GM18907 (cell line): Measurements from ENCODE around the gene TBX10.
A peak's percentile ranks its signal among the peaks of the same experiment; 100 is the strongest.
"Not testable (repeated sequence)": the region's sequence is repeated elsewhere in the genome, so short reads cannot be mapped to it uniquely, and the experiment has no call there.

ENCODE experiments used
- ATAC-seq: cut with Tn5 transposase; IDR thresholded peaks from one replicate; pipeline ENCODE4 v1.9.1; 2021; ENCODE audit warnings: mild to moderate bottlenecking, moderate library complexity; ENCODE audit not compliant: unreplicated experiment

Gene TBX10

DNA sequence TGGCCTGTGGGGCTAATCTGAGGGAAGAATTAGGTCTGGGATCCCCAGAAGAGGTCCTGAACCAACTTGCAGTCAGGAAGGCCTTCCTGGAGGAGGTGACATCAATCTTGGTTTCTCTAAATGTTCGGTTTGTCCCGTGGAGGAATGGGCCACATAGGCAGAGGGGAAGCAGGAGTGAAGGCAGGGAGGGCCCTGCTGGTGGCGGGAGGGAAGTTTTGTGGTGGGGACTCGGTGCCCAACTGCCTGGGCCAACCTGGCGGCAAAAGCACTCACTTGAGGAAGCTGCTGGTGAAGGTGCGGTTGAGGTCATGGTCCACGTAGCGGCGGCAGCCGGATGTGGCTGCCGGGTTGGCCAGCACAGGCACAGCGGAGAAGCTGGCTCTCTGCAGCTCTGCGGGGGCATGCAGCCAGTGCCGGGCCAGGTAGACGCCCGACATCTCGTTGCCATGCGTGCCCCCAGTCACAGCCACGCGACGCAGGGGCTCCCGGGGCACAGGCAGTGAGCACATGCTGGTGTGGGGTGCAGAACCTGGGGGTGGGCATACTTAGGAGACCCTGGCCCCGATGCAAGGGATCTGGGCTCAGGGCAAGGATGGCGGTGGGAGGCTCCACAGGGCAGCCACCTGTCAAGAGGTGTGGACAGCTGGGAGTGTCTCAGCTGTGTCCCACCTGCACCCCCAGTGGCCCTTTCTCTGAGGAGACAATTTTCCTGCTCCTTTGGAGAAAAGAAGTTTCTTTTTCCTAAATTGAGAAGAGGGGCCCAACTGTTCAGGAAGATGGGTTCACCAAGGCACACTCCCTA is 7.2 kb upstream of the TBX10 start:
- ATAC-seq = peak; percentile 44

- ATAC-seq = no peak
These were observed 6.2 kb upstream of the TBX10 start for GRCh38 chr11:67645521-67646461.

- ATAC-seq = no peak
These were observed 5.2 kb upstream of the TBX10 start for GRCh38 chr11:67644472-67645418.

GRCh38 chr11:67644042-67644441 is 4.5 kb upstream of the TBX10 start:
- no peak for ATAC-seq

DNA sequence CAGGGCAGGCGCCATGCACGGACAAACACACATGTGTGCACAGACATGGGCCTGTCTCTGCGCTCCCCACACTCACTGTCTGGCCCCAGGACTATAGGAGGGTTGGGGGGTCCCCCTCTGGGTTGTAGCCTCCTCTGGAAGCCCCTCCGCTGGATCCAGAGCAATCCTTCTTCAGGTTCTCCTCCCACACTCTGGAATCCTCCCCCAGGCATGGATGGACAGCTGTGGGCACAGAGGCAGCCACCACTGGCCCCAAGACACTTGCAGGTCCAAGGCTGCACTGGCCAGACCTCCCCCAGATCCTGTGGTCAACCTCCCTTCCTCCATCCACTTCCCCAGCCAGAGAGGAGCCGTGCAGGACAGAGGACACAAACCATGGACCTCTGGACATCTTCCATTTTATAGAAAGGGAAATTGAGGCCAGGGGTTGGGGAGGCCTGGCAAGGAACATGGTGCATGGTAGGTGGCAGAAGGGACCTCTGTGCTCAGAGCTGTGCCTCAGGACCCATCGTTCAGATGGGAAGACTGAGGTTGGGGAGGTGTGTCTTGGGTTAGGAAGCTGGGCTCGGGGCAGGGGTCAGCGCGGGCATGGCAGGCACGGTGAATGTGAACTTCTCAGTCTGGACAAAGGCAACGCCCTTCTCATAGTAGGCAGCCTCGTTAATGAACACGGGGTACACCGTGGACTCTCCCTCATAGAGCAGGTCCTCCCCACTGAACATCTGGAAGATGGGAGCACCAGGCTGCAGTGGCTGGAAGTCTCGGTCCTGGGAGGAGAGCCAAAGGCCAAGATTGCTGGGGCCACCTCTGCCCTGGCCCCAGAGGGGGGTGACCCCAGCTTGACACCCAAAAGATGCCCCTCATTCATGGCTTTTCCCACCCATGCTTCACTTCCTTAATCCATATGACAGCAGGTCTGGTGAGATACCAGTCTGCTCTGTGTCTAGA is 2.9 kb upstream of the TBX10 start:
- ATAC-seq = no peak

- no peak for ATAC-seq
These were observed 2.0 kb upstream of the TBX10 start for GRCh38 chr11:67641338-67642172.

- ATAC-seq = no peak
These were observed 1.3 kb upstream of the TBX10 start for GRCh38 chr11:67640758-67641337.

- ATAC-seq = no peak
These were observed 626 bp upstream of the TBX10 start for GRCh38 chr11:67640021-67640757.

GRCh38 chr11:67638535-67639437 is 777 bp downstream of the TBX10 start:
- no peak for ATAC-seq

- not testable (repeated sequence) for ATAC-seq
These were observed 2.1 kb downstream of the TBX10 start for GRCh38 chr11:67637441-67637840.

GRCh38 chr11:67636962-67637361 is 2.6 kb downstream of the TBX10 start:
- ATAC-seq = no peak

GRCh38 chr11:67635231-67635521 is 4.4 kb downstream of the TBX10 start:
- ATAC-seq = no peak

DNA sequence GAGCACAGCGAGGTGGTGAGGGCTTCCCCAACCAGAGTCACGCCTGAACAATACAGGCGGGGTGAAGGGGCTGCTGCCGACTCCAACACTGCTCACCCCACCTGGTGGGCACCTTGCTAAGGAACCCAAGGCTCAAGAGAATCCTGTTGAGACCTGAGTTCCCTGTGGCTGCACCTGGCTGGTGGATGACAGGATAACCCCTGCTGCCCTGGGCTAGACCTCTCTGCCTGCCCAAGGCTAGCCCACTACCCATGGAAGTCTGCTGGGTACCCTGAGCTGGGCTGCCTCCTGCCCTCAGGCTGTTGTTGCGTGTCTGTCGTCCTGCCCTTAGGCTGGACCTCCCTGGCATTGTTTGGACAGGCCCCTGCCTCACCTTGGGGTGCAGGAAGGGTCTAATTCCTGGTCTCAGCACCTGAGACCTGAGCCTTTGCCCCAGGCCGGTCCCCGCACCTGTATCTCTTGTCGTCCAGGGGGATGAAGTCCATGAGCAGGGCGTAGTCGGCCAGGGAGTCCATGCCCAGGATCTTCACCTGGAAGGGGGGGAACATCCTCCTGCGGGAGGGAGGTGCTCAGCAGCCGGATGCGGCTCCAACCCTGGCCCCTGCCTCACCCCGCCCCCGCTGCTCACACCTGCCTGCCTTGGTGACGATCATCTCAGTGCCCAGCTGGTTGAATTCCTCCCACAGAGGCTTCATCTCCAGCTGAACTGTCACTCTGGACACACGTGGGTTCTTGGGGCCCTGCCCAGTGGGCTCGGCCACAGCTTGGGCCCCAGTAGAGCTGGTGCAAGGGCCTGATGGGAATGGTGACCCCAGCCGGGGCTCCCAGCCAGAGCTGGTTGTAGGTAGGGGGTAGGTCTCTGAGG is 5.0 kb downstream of the TBX10 start:
- no peak for ATAC-seq

DNA sequence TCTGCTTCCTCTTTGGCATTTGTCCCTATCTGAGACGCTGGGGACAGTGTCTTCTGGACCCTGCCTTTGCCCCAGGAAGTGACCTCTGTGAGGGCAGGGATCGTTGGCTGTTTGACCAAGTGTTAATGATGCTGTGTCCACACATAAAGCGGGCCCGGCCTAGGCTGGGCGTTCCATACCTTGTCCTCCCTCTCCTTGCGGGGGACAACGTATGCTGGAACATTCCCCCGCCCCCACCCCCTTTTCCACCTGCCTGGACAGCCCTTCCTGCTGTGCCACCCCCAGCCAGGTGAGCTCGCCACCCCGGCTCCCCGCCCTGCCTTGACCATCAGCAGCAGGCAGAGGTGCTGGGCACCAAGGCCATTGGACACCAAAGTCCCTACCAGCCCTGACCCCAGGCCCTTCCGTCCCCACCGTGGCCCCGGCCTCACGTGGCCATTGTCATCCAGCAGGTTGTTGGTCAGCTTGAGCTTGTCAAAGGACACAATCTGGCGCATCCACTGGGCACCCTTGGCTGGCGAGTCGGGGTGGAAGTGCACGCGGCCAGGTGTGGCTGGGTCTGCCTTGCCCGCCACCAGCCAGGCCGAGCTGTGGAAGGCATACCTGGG is 5.7 kb downstream of the TBX10 start:
- no peak for ATAC-seq

DNA sequence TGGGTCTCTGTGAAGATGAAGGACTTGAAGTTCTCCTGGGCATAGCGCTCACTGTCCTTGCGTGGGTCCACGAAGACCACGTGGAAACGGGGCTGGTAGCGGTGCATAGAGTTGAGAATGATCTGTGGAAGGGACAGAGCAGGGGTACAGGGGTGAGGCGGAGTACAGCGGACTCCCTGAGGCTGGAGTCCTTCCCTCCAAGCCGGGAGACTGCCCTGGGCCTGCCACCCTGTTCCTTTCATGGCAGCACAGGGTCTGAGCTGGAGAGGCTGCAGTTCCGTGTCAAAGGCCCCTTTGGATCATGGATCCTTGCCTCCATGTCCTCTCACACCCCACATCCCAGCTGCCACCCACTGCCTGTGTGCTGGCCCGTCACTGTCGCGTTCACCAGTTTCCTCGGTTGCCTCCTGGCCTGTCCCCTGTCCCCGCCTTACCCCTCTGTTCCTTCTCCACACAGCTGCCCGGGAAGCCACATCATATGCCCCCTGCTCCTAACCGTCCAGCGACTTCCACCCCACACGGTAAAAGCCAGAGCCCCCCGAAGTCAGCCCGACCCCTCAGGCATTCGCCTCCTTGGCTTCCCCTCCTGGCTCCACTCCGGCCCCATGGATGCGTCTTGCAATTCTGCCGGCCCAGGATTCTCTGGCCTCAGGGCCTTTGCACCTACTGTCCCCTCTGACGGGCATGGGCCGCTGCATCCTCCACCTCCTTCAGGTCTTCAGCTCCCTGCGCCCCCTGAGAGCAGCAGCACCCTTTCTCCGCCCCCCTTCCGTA is 6.4 kb downstream of the TBX10 start:
- no peak for ATAC-seq
